BLaER1 treated with 17β-estradiol and CSF1 and Interleukin-3, amounts not matched to agents 10 nM and 100 nM (cell line): ENCODE data around the gene GLS2.

Experiments
- H3K27ac ChIP-seq, 11 experiments: shearing (Covaris generic); formaldehyde crosslinking; 2 replicates each; pipeline ENCODE4 v1.8.1; 2022
- H3K27me3 ChIP-seq, 11 experiments: shearing (Covaris generic); formaldehyde crosslinking; 2 replicates each; pipeline ENCODE4 v1.8.1; 2022
- H3K36me3 ChIP-seq, 11 experiments: shearing (Covaris generic); formaldehyde crosslinking; 2 replicates each; pipeline ENCODE4 v1.8.1; 2022
- H3K4me1 ChIP-seq, 10 experiments: shearing (Covaris generic); formaldehyde crosslinking; 2 replicates each; pipeline ENCODE4 v1.8.1; 2022
- H3K4me2 ChIP-seq, 11 experiments: shearing (Covaris generic); formaldehyde crosslinking; 2 replicates each; pipeline ENCODE4 v1.8.1; 2022
- H3K4me3 ChIP-seq, 10 experiments: shearing (Covaris generic); formaldehyde crosslinking; 2 replicates each; pipeline ENCODE4 v1.8.1; 2022
- H3K9ac ChIP-seq, 11 experiments: shearing (Covaris generic); formaldehyde crosslinking; 2 replicates each; pipeline ENCODE4 v1.8.1; 2022
- H3K9me3 ChIP-seq, 11 experiments: shearing (Covaris generic); formaldehyde crosslinking; replicated peaks in 1 of 11; 2 replicates each; pipeline ENCODE4 v1.8.1; 2022
- H4K20me1 ChIP-seq, 11 experiments: shearing (Covaris generic); formaldehyde crosslinking; 2 replicates each; pipeline ENCODE4 v1.8.1; 2022
- Cebpa-rat ChIP-seq, 11 experiments: shearing (Covaris generic); IDR thresholded peaks; 2 replicates each; pipeline ENCODE4 v1.8.1; 2022

Gene GLS2

DNA sequence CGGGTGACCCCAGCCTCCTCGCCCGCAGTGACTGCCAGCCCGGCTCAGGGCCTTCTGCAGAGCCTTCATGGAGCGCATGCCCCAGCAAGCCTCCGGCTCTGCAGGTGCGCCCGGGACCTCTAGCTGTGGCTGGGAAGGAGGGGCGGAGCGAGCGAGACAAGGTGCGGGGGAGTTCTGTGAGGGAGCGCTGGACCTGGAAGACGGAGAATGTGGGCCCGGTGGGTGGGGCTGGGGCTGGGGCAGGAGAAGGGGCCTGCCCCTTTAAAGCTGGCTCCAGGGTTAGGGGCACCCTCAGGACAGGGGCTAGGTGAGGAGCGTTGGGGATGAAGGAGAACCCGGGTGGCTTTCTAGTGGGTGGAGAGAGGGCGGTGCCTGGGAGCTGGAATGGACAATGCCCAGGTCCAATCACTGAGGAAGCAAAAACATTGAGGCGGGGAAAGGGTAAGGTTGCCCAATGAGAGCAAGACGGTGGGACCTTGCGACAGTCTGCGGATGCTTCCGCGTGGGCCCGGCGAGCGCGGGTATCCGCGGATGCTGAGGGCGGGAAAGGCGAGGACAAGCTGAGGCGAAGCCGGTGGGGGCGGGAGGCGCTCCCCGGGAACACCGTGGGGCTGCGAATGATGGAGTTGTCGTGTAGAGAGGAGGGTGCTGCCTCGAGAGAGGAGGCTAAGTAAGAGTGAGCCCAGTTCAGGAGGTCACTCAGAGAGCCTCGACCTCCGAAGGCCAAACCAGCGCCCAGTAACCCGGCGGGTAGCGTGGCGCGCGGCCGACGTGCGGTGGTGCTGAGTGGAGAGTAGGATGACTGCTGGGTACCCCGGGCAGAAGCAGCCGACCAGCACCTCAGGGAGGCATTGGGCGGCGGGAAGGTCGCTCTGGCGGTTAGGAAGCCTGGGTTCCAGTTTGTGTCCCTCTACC, at the start of gene GLS2:
TSS of gene GLS2 (minus strand) at position 121 of the 915 bp plus-strand sequence. CDS start at position 78, 43 bp downstream.
- Histone ChIP-seq H3K27me3 (peaks cover 36 to 46% (median 43%) of the 10 kb centered on the region in 11 experiments), H3K36me3 (peaks cover 0 to 8% (median 0%) of the 10 kb centered on the region in 11 experiments; a peak in 1 of 22 replicates), H3K9ac (peak within 1 kb of the TSS in 3 of 11 experiments; percentile 5 to 39 (median 24); a peak in 2 of 22 replicates), H3K4me1 (peaks cover 0 to 22% (median 12%) of the 10 kb centered on the region in 10 experiments; a peak in 17 of 20 replicates), H3K27ac (no peak within 1 kb of the TSS), H3K4me2 (peak within 1 kb of the TSS; percentile 22 to 72 (median 57)), H4K20me1 (peaks cover 0 to 56% (median 11%) of the 10 kb centered on the region in 11 experiments; a peak in 7 of 22 replicates), H3K9me3 (peaks cover 0 to 19% (median 3%) of the 10 kb centered on the region in 11 experiments; a peak in 17 of 22 replicates), H3K4me3 (peak within 1 kb of the TSS in 7 of 10 experiments; percentile 18 to 55 (median 39); a peak in 9 of 20 replicates)
- no peak for TF ChIP-seq Cebpa-rat (IDR thresholded peaks at IDR 0.05)

DNA sequence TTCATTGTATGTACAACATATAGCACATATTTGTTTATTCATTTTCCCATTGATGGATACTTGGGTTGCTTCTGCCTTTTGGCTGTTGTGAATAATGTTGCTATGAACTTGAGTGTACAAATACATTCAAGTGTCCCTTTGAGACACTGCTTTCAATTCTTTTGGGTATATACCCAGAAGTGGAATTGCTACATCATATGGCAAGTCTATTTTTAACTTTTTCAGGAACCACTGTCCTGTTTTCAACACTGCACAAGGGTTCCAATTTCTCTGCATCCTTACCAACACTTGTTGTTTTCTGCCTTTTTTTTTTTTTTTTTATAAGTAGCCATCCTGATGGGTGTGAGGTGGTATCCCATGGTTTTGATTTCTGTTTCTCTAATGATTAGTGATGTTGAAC, 49.6 kb upstream of the GLS2 start:
- no peak overlapping the region for H3K4me3 ChIP-seq
- 0 out of 22 replicates have a peak, but pooled peaks cover 0 to 3% (median 0%) of the 10 kb centered on the region in 11 experiments for H3K36me3 ChIP-seq
- no peaks in the 10 kb centered on the region for H3K27me3 ChIP-seq
- H4K20me1 ChIP-seq, result no peaks in the 10 kb centered on the region
- H3K9ac ChIP-seq, result no peak overlapping the region
- peak overlapping the region in 8 of 11 experiments; percentile 6 to 60 (median 50); a peak in 12 of 22 replicates for H3K4me2 ChIP-seq
- H3K4me1 ChIP-seq, result peaks cover 0 to 23% (median 12%) of the 10 kb centered on the region in 10 experiments; a peak in 14 of 20 replicates
- TF ChIP-seq Cebpa-rat (IDR thresholded peaks at IDR 0.05), result no peak
- no peak overlapping the region for H3K27ac ChIP-seq
- H3K9me3 ChIP-seq, result no peaks in the 10 kb centered on the region

DNA sequence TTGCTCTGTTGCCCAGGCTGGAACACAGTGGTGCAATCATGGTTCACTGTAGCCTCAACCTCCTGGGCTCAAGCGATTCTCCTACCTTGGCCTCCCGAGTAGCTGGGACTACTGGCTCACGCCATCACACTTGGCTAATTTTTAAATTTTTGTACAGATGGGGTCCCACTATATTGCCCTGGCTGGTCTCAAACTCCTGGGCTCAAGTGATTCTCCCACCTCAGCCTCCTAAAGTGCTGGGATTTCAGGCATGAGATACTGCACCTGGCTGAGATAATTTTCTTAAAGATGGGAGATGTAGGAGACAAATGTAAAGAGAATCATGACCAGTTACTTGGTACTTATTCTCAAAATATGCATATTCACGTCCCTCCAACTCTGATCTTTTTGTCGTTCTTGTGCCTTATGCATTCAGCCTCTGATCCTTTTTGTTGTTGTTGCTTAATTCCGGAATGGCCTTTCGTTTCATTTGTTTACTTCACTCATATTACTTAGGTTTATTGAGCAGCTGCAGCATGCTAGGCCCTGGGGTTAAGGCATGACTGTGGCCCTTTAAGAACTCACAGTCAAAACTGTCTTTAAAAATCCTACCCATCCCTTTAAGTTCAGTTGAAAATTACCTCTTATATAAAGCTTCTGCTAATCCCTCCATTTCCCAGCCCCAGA, 42.6 kb upstream of the GLS2 start:
- H3K4me1 ChIP-seq, result peaks cover 0 to 10% (median 7%) of the 10 kb centered on the region in 10 experiments; a peak in 7 of 20 replicates
- no peaks in the 10 kb centered on the region for H3K36me3 ChIP-seq
- TF ChIP-seq Cebpa-rat (IDR thresholded peaks at IDR 0.05), result no peak
- H3K27me3 ChIP-seq, result no peaks in the 10 kb centered on the region
- no peak overlapping the region for H3K4me2 ChIP-seq
- H3K27ac ChIP-seq, result no peak overlapping the region
- H4K20me1 ChIP-seq, result no peaks in the 10 kb centered on the region
- H3K9me3 ChIP-seq, result no peaks in the 10 kb centered on the region
- no peak overlapping the region for H3K9ac ChIP-seq
- H3K4me3 ChIP-seq, result no peak overlapping the region

DNA sequence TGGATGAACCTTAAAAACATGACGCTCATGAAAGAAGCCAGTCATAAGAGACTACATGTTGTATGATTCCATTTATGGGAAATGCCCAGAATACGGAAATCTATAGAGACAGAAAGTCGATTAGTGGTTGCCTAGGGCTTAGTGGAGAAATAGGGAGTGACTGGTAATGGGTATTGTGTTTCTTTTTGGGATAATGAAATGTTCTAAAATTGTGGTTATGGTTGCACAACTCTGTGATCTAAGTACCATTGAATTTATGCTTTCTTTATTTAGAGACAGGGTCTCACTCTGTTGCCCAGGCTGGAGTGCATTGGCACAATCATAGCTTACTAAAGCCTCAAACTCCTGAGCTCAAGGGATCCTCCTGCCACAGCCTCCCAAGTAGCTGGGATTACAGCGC, 41.7 kb upstream of the GLS2 start:
- Histone ChIP-seq H3K4me3 (no peak overlapping the region), H3K4me2 (peak overlapping the region in 4 of 11 experiments; percentile 4 to 28 (median 8); a peak in 3 of 22 replicates), H3K27me3 (no peaks in the 10 kb centered on the region), H3K9ac (no peak overlapping the region), H3K9me3 (no peaks in the 10 kb centered on the region), H3K4me1 (peaks cover 0 to 10% (median 7%) of the 10 kb centered on the region in 10 experiments; a peak in 7 of 20 replicates), H4K20me1 (no peaks in the 10 kb centered on the region), H3K27ac (no peak overlapping the region), H3K36me3 (no peaks in the 10 kb centered on the region)
- no peak for TF ChIP-seq Cebpa-rat (IDR thresholded peaks at IDR 0.05)

DNA sequence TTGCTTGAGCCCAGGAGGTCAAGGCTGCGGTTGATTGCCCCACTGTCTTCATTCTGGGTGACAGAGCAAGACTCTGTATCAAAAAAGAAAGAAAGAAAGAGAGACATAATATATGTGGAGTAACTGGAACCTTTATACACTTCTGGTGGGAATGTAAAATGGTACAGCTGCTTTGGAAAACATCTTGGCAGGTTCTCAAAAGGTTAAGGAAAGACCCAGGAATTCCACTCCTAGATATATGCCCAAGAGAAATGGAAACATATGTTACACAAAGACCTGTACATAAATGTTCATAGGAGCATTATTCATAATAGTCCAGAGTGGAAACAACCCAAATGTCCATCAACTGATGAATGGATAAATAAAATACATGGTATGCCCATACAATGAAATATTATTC, 40.9 kb upstream of the GLS2 start:
- Histone ChIP-seq H3K4me1 (peaks cover 0 to 12% (median 7%) of the 10 kb centered on the region in 10 experiments; a peak in 7 of 20 replicates), H4K20me1 (no peaks in the 10 kb centered on the region), H3K4me2 (no peak overlapping the region), H3K9me3 (no peaks in the 10 kb centered on the region), H3K27ac (no peak overlapping the region), H3K4me3 (no peak overlapping the region), H3K36me3 (no peaks in the 10 kb centered on the region), H3K9ac (no peak overlapping the region), H3K27me3 (no peaks in the 10 kb centered on the region)
- TF ChIP-seq Cebpa-rat (IDR thresholded peaks at IDR 0.05), result no peak

DNA sequence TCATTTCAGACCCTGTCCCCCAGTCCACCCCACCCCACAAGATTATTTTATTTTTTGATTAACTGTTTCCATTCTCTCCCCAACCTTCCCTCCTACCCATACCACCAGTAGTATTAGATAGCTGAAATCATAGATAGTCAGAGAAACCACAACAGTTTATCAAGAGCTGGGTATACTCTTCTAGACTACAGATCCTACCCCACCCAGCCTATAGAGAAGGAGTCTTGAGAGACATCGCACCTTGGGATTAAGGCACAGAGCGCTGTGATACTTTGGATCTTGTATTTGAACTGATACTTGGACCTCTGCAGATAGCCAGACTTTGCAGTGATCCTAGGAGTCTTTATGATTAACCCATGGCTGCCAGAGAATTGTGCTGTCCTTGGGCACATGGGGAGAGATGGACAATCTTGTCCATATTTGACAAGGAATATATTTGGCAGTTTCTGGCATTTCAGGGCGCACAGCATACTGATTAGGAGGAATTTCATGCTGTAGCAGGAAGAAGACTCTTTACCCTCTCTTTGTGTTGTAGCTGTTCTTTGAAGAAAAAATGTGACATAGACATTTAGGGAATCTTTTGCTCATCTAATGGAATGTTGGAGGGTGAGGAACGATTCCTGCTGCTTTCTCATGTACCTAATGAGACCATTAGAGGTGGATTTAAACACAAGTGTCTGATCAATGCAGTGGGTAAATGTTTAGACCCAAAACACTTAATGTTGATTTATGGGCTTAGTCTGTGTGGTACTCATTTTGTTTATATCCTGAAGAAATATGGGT, 34.6 kb upstream of the GLS2 start:
- H3K9me3 ChIP-seq, result no peaks in the 10 kb centered on the region
- peak overlapping the region; percentile 56 to 72 (median 60) for H3K4me3 ChIP-seq
- H3K4me2 ChIP-seq, result peak overlapping the region; percentile 52 to 86 (median 74)
- peaks cover 17 to 58% (median 34%) of the 10 kb centered on the region in 10 experiments for H3K4me1 ChIP-seq
- no peak for TF ChIP-seq Cebpa-rat (IDR thresholded peaks at IDR 0.05)
- no peaks in the 10 kb centered on the region for H3K36me3 ChIP-seq
- no peaks in the 10 kb centered on the region for H4K20me1 ChIP-seq
- H3K27ac ChIP-seq, result peak overlapping the region in 8 of 11 experiments; percentile 38 to 73 (median 62); a peak in 13 of 22 replicates
- no peaks in the 10 kb centered on the region for H3K27me3 ChIP-seq
- H3K9ac ChIP-seq, result peak overlapping the region; percentile 60 to 80 (median 74); a peak in 20 of 22 replicates

DNA sequence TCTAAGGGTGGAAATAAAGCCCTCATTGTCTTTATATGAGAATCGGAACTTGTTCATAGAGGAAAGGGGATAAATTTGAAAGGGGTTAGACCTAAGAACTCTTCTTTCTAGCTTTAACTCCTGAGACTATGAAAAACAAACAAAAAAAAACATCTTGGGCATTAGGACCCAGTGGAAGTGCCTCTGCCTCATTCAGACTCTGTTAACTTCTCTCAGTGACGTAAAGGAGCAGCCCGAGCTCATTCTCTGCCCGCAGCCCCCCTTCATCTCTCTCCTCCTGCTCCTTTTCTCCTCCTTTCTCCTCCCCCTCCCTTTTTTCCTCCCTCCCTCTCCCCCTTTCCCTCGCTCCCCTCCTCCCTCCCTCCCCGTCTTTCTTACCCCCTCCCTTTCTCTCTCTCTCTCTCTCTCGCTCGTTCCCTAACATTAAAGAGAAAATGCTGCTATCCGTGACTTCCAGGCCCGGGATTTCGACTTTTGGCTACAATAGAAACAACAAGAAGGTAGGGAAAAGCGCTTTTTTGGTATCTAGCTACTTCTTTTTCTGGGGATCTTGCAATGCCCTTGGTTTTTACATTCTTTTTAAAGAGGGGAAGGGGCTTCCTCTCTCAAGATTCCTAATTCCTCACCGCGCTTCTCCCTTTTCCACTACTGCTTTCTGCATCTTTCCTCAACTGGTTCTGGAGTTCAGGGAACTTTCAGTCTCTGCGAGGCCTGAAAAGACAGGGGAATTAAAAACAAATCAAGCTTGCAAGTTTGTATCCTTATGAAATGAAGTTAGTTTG, 33.8 kb upstream of the GLS2 start, which contains the start of gene RBMS2:
TSS of gene RBMS2 (plus strand) at position 231 of the 782 bp plus-strand sequence. CDS start at position 435, 204 bp downstream.
- Histone ChIP-seq H3K27ac (peak within 1 kb of the TSS in 10 of 11 experiments; percentile 52 to 73 (median 60); a peak in 19 of 22 replicates), H3K9ac (peak within 1 kb of the TSS; percentile 60 to 80 (median 74)), H3K27me3 (no peaks in the 10 kb centered on the region), H3K4me2 (peak within 1 kb of the TSS; percentile 52 to 86 (median 74)), H3K9me3 (no peaks in the 10 kb centered on the region), H3K4me3 (peak within 1 kb of the TSS; percentile 56 to 72 (median 60)), H3K36me3 (no peaks in the 10 kb centered on the region), H3K4me1 (peaks cover 17 to 58% (median 34%) of the 10 kb centered on the region in 10 experiments), H4K20me1 (no peaks in the 10 kb centered on the region)
- no peak for TF ChIP-seq Cebpa-rat (IDR thresholded peaks at IDR 0.05)
